Stimulated activated CD4-positive, alpha-beta T cell treated with anti-CD3 and anti-CD28 coated beads, Interleukin-4, amount 100 ng/mL, for 4 hours (primary cell): ENCODE data around the gene ACSM4.

Source experiments
- DNase-seq, 2 experiments: peaks; one replicate each; pipeline ENCODE4 v3.0.0-alpha.2; 2020

Gene ACSM4

DNA sequence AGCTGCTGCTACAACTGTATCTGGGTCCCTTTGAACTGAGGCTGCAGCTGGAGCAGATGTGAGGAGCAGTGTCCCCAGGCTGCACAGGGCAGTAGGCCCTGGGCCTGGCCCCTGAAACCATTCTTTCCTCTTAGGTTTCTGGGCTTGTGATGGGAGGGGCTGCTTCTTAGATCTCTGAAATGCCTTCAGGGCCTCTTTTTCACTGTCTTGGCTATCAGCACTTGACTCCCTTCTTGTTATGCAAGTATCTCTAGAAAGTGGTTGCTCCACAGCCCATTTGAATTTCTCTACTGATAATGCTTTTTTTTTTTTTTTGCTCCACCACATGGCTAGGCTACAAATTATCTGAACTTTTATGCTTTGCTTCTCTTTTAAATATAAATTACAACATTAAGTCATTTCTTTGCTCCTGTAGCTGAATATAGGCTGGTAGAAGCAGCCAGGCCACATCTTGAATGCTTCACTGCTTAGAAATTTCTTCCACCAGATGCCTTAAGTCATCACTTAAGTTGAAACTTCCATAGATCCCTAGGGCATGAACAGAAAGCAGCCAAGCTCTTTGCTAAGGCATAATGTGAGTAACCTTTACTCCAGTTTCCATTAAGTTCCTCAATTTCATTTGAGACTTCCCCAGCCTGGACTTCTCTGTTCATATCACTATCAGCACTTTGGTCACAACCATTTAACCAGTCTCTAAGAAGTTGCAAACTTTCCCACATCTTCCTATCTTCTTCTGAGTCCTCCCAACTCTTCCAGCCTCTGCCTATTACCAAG is 41.1 kb downstream of the ACSM4 start:
- DNase-seq: no peak

DNA sequence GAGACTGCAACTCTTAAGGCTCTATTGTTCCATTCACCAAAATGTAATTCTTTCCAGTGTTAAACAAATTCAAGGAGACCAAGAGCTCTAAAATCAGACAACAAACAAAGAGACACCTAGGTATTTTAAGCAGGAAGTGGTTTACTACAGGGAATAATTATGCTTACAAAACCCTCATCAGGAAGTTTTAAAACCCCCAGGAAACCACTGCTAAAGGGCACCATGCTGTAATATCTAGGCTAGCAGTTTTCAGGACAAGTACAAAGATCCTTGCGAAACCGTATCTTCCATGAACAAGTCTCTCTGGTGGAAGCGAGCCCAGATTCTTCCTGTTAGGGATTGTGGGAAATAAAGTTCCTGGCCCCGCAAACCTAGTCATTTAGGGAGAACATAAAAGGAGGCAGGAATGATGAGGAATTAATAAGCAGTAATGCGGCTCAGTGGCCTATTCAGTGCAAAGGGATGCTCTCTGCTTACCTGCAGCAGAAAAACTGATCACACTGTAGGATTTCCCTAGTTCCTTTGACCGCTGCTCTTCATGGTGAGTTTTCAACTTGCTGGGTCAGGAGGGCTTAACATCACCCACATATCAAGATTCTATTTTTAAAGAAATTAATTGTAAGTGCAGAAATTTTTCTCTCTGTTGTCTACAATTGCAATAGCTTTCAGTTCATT is 42.8 kb downstream of the ACSM4 start:
- no peak for DNase-seq

DNA sequence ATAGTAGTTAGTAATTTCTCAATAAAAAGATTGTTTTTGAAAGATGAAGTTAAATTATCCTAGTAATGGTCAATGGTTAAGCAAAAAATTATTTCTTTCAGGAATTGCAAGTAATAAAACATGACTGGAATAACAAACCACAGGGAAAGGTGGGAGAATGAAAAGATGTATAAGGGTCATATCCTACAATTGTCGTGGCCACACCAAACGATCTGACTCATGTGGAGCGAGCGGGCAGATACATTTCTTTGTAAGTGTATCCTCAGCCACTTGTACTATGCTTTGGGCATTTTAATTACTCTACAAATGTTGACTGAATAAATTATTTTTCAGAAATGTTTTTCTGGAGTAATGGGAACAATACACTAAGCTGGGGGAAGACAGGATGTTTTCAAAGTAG is 45.5 kb downstream of the ACSM4 start:
- DNase-seq: no peak

DNA sequence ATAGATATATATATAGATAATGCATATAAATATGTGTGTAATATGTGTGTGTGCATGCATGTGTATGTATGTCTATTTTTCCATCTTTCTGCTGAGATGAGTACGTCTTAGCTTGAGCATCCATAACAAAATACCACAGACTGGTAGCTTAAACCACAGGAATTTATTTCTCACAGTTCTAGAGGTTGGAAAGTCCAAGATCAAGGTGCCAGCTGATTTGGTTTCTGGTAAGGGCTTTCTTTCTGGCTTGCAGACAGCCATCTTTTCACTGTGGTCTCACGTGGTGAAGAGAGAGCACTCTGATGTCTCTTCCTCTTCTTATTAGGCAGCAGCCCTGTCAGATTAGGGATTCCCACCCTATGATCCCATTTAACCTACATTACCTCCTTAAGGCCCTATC is 47.3 kb downstream of the ACSM4 start:
- DNase-seq: no peak

DNA sequence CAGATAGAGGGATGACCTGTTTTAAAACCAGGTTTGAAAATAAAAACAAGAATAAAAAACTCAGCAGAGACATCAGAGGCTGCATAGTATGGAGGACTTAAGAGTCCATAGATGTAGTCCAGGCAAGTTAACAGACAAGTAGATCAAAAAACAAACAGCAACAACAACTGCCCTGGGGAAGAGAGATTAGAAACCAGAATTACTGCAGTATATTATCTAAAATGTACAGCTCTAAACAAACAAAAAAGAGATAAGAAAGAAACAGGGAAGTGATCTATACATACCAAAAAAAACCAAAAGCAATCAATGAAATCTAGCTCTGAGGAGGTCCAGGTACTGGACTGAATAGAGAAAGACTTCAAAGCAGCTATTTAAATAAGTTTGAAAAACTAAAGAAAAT is 48.8 kb downstream of the ACSM4 start:
- no peak for DNase-seq

DNA sequence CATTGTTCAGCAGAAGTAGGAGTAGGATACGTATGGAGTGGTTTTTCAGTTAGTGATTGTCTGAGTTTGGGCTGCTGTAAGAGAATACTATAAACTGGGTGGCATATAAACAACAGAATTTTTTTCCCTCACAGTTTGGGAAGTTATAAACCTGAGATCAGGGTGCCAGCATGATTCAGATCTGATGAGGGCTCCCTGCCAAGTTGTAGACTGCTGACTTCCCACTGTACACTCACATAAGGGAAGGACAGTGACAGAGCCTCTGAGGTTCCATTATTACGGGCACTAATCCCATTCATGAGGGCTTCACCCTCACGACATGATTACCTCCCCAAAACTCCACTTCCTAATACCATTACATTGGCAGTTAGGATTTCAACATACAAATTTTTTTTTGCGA is 50.7 kb downstream of the ACSM4 start:
- no peak for DNase-seq

DNA sequence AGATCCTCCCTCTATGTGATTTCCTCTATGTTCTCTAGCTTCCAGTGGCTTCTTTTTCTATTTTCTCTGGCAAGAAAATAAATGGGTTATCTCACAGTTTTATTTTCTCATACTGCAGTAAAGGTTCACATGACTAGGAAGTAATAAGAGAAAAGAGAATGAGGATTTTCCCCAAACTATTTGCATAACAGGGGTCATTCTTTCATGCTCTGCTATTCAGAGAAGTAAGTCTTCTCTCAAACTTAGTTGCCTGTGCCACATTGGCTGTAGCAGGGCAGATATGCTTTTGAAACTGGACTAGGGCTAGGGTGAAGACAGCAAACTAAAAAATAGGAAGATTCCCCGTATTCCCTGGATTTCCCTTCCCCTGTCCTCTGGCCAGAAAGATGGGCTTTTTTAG is 57.4 kb downstream of the ACSM4 start:
- DNase-seq: no peak

DNA sequence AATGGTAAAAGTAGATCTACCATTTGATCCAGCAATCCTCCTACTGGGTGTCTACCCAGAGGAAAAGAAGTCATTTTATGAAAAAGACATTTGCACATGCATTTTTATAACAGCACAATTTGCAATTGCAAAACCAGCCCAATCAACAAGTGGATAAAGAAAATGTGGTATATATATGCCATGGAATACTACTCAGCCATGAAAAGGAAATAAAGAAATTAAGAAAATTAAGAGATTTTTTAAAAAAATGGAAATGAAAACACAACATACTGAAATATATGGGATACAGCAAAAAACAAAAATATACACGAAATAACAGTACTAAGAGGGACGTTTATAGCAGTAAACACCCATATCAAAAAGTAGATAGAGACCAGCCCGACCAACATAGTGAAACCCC is 58.9 kb downstream of the ACSM4 start:
- DNase-seq: no peak

DNA sequence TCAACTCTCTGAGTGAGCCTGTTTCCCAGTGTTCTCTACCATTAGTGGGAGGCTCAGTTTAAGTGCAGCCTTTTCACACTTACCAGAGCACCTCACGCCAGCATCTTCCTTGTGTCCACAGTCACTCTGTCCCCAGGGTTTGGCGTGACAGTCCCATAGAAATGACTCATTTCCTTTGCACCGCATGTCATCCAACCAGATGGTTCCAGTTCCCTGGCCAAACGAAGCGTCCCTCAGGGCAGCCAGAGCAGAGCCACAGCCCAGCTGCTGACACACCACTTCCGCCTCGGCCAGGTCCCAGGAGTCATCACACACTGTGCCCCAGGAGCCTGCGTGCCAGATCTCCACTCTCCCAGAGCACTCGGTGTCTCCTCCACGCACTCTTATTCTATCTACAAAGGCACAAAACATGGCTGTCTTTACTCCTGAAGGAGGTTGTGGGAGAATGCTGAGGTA is 65.4 kb downstream of the ACSM4 start:
- no peak for DNase-seq

DNA sequence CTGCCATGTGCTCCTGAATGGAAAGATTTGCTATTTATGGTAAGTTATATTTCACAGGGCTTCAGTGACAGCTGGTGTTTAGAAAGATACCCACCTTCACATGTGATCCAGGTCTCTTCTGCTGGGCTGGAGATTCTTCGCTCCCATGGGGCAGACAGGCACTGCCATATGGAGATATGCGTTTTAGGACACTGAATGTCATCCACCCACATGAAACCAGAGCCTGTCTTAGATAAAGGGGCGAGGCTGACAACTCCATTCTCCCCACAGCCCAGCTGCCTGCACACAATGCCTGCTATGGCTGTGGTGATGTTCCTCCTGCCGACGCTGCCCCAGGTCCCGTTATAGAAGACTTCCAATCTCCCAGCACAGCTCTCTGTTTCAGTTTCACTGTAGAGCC is 69.4 kb downstream of the ACSM4 start:
- no peak for DNase-seq

DNA sequence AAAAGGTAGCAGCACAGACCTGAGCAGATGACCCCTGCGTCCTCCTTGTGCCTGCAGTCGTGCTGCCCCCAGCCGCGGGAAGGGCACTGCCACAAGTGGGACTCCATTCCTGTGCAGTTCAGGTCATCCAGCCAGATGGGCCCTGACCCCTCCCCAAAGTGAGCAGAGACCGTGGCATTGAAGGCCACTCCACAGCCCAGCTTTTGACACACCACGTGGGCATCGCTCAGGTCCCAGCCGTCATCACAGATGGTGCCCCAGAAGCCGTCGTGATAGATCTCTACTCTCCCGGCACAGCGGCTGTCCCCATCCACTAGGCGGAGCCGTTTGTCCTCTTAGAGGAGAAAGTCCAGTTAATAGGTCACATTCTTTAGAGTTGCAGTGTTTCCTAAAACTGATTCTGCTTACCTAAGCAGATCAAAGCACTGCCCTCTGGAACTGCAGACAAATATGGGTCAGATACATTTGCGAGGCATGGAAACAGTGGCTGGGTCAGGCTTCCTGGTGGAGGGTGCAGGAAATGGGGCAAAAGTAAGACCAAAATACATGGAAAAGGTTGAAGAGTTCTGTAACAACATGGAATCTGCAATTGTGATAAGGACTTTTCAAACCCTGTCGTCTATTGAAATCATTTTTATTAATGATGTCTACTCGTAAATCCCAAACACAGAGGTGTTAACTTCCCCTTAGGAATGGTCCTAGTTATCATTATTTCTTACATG is 70.7 kb downstream of the ACSM4 start:
- DNase-seq: no peak

DNA sequence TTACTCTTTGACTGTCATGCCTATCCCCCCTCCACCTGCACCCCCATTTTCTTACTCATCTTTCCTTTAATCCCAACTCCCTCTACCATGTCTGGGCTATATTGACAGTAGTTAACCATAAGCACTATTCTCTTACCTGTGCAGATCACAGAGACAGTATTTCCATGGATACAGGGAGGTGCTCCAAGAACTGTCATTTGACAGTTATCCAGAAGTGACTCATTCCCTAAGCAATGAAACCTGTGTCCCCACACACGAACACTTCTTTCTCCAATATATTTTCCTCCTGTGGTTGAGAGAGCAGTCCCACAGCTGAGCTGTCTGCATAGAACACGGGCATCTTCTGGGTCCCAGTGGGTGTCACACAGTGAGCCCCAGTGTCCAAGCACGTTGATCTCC is 71.3 kb downstream of the ACSM4 start:
- no peak for DNase-seq

DNA sequence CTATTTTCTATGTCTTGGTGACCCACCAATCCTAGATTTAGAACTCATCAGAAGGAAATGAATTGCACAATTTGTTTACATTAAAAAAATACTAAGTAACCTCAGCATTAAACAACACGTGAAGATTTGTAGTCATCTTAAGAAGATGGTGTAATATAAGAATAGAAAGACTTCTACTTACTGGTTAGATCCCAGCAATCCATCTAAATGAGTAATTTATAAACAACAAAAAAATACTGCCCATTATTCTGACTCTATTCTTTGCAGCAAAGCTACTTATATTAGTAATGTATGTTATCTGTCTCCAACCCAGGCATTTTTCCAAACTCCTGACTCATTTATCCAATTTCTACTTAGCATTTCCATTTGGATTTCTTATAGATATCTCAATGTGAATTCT is 72.3 kb downstream of the ACSM4 start:
- DNase-seq: no peak
